ENCODE measurements around the gene MIDN.
"Not testable (repeated sequence)": the region's sequence is repeated elsewhere in the genome, so short reads cannot be mapped to it uniquely, and the experiment has no call there.

The MIDN gene

GRCh38 chr19:1248139-1248785, at the start of gene MIDN:
MIDN (plus strand) TSS chr19:1248583; CDS start chr19:1250297, 1,714 bp downstream.
- Histone ChIP-seq H3K4me1 (ENCODE audit: insufficient read depth, low read length) (peaks cover 6% of the 10 kb centered on the region; the same call in 1 of the 2 replicates), H3K9ac (ENCODE audit: low read depth, low read length) (peak within 1 kb of the TSS; percentile 86), H3K9me3 (ENCODE audit: control insufficient read depth, insufficient read depth, low read length) (no peaks in the 10 kb centered on the region), H3K36me3 (ENCODE audit: insufficient read depth, low read length) (peaks cover 4% of the 10 kb centered on the region; the same call in 1 of the 2 replicates)

- no peaks in the 10 kb centered on the region for H3K36me3 ChIP-seq (ENCODE audit: insufficient read depth, low read length)
- no peaks in the 10 kb centered on the region for H3K9me3 ChIP-seq (ENCODE audit: control insufficient read depth, insufficient read depth, low read length)
- H3K4me1 ChIP-seq (ENCODE audit: insufficient read depth, low read length), result no peaks in the 10 kb centered on the region
- no peak overlapping the region for H3K9ac ChIP-seq (ENCODE audit: low read depth, low read length)
Measured at GRCh38 chr19:1199531-1199930, 48.9 kb upstream of the MIDN start.

GRCh38 chr19:1200614-1201013, 47.8 kb upstream of the MIDN start:
- not testable (repeated sequence) for H3K4me1 ChIP-seq (ENCODE audit: insufficient read depth, low read length); H3K9ac ChIP-seq (ENCODE audit: low read depth, low read length); H3K36me3 ChIP-seq (ENCODE audit: insufficient read depth, low read length); H3K9me3 ChIP-seq (ENCODE audit: control insufficient read depth, insufficient read depth, low read length)

- H3K4me1 ChIP-seq (ENCODE audit: insufficient read depth, low read length), result no peaks in the 10 kb centered on the region
- no peaks in the 10 kb centered on the region for H3K9me3 ChIP-seq (ENCODE audit: control insufficient read depth, insufficient read depth, low read length)
- peak within 1 kb of the TSS; percentile 83 for H3K9ac ChIP-seq (ENCODE audit: low read depth, low read length)
- no peaks in the 10 kb centered on the region for H3K36me3 ChIP-seq (ENCODE audit: insufficient read depth, low read length)
Measured at GRCh38 chr19:1205114-1206099, 43.0 kb upstream of the MIDN start, which contains the start of gene STK11. STK11 (plus strand) TSS chr19:1205778; CDS start chr19:1206914, 1,136 bp downstream.

- H3K9ac ChIP-seq (ENCODE audit: low read depth, low read length), result peak overlapping the region; percentile 83
- no peaks in the 10 kb centered on the region; the same call in 1 of the 2 replicates for H3K4me1 ChIP-seq (ENCODE audit: insufficient read depth, low read length)
Measured at GRCh38 chr19:1206150-1206863, 42.1 kb upstream of the MIDN start.

GRCh38 chr19:1206864-1207450, 41.4 kb upstream of the MIDN start:
- H3K36me3 ChIP-seq (ENCODE audit: insufficient read depth, low read length), result no peaks in the 10 kb centered on the region
- no peaks in the 10 kb centered on the region for H3K9me3 ChIP-seq (ENCODE audit: control insufficient read depth, insufficient read depth, low read length)
- H3K9ac ChIP-seq (ENCODE audit: low read depth, low read length), result peak overlapping the region; percentile 83
- H3K4me1 ChIP-seq (ENCODE audit: insufficient read depth, low read length), result no peaks in the 10 kb centered on the region; the same call in 1 of the 2 replicates

More at GRCh38 chr19:1206150-1206863, 42.1 kb upstream of the MIDN start:
- no peaks in the 10 kb centered on the region for H3K36me3 ChIP-seq (ENCODE audit: insufficient read depth, low read length)
- H3K9me3 ChIP-seq (ENCODE audit: control insufficient read depth, insufficient read depth, low read length), result no peaks in the 10 kb centered on the region

- H3K9me3 ChIP-seq (ENCODE audit: control insufficient read depth, insufficient read depth, low read length); H3K9ac ChIP-seq (ENCODE audit: low read depth, low read length); H3K4me1 ChIP-seq (ENCODE audit: insufficient read depth, low read length); H3K36me3 ChIP-seq (ENCODE audit: insufficient read depth, low read length): not testable (repeated sequence)
Measured at GRCh38 chr19:1208830-1209229, 39.6 kb upstream of the MIDN start.

- Histone ChIP-seq H3K9ac (ENCODE audit: low read depth, low read length) (no peak overlapping the region), H3K9me3 (ENCODE audit: control insufficient read depth, insufficient read depth, low read length) (no peaks in the 10 kb centered on the region), H3K4me1 (ENCODE audit: insufficient read depth, low read length) (peaks cover 10% of the 10 kb centered on the region; the same call in 1 of the 2 replicates), H3K36me3 (ENCODE audit: insufficient read depth, low read length) (no peaks in the 10 kb centered on the region)
Measured at GRCh38 chr19:1210227-1210538, 38.2 kb upstream of the MIDN start.

- Histone ChIP-seq H3K36me3 (ENCODE audit: insufficient read depth, low read length) (no peaks in the 10 kb centered on the region), H3K9me3 (ENCODE audit: control insufficient read depth, insufficient read depth, low read length) (no peaks in the 10 kb centered on the region), H3K9ac (ENCODE audit: low read depth, low read length) (peak overlapping the region; percentile 8; the same call in 1 of the 2 replicates), H3K4me1 (ENCODE audit: insufficient read depth, low read length) (peaks cover 13% of the 10 kb centered on the region; the same call in 1 of the 2 replicates)
Measured at GRCh38 chr19:1211494-1212234, 36.7 kb upstream of the MIDN start.

- Histone ChIP-seq H3K36me3 (ENCODE audit: insufficient read depth, low read length) (no peaks in the 10 kb centered on the region; the same call in 1 of the 2 replicates), H3K9me3 (ENCODE audit: control insufficient read depth, insufficient read depth, low read length) (no peaks in the 10 kb centered on the region), H3K9ac (ENCODE audit: low read depth, low read length) (no peak overlapping the region), H3K4me1 (ENCODE audit: insufficient read depth, low read length) (peaks cover 19% of the 10 kb centered on the region; the same call in 1 of the 2 replicates)
Measured at GRCh38 chr19:1213391-1214286, 34.7 kb upstream of the MIDN start.

- peaks cover 19% of the 10 kb centered on the region; the same call in 1 of the 2 replicates for H3K4me1 ChIP-seq (ENCODE audit: insufficient read depth, low read length)
- H3K9me3 ChIP-seq (ENCODE audit: control insufficient read depth, insufficient read depth, low read length), result no peaks in the 10 kb centered on the region
- no peak overlapping the region for H3K9ac ChIP-seq (ENCODE audit: low read depth, low read length)
- H3K36me3 ChIP-seq (ENCODE audit: insufficient read depth, low read length), result no peaks in the 10 kb centered on the region; the same call in 1 of the 2 replicates
Measured at GRCh38 chr19:1214299-1214861, 34.0 kb upstream of the MIDN start.
